H1 (cell line): ENCODE data around the gene C6orf62. TPM values are rescaled to one million over a fixed set of nuclear protein-coding genes. Genes with fewer than 3 reads are reported as not detected.

ENCODE experiments used
- CTCF ChIA-PET: fragments of 300-600 bp; sonication (Branson Sonifier 250); formaldehyde crosslinking; loops from one replicate; lab custom pipeline; 2021; ENCODE audit not compliant: partially characterized antibody; lab: Charles Lee
- POLR2A ChIA-PET: fragments of 300-600 bp; sonication (Branson Sonifier 250); formaldehyde crosslinking; loops from one replicate; lab custom pipeline; 2021; ENCODE audit warnings: inconsistent platforms; ENCODE audit not compliant: partially characterized antibody; lab: Charles Lee
- DNase-seq, 2 experiments: peaks; one replicate each; pipeline versions ENCODE4 v3.0.0 to v3.0.0-alpha.2; 2010 to 2022; ENCODE audit warnings: low spot score in 2 of 2, low read depth in 1 of 2, mixed read lengths in 1 of 2
- FAIRE-seq: peaks from 2 replicates; lab custom pipeline; 2011; peaks lifted over from hg19 to GRCh38; lab: Jason Lieb, UNC
- H2AFZ ChIP-seq: 2 replicates; pipeline ENCODE4 v1.8.1; 2012; ENCODE audit warnings: low read length, inconsistent platforms
- H2AK5ac ChIP-seq: 2 replicates; pipeline ENCODE4 v1.6.1; 2013; ENCODE audit warnings: low read depth, low read length
- H2BK120ac ChIP-seq: replicated peaks from 2 replicates; pipeline ENCODE3; 2013; ENCODE audit warnings: low read depth, low read length, inconsistent platforms
- H2BK12ac ChIP-seq: 2 replicates; pipeline ENCODE4 v1.6.1; 2013; ENCODE audit warnings: low read depth, low read length
- H2BK15ac ChIP-seq: 2 replicates; pipeline ENCODE4 v1.6.1; 2013; ENCODE audit warnings: low read length
- H2BK20ac ChIP-seq: 2 replicates; pipeline ENCODE4 v1.6.1; 2013; ENCODE audit warnings: low read length
- H2BK5ac ChIP-seq: 2 replicates; pipeline ENCODE4 v1.6.1; 2013; ENCODE audit warnings: low read depth, low read length
- H3K14ac ChIP-seq: 2 replicates; pipeline ENCODE4 v1.6.1; 2013; ENCODE audit warnings: inconsistent platforms; ENCODE audit not compliant: insufficient read length
- H3K18ac ChIP-seq: 2 replicates; pipeline ENCODE4 v1.6.1; 2013; ENCODE audit warnings: low read length; ENCODE audit errors: extremely low read depth
- H3K23ac ChIP-seq: 2 replicates; pipeline ENCODE4 v1.6.1; 2013; ENCODE audit warnings: inconsistent platforms; ENCODE audit not compliant: insufficient read length
- H3K23me2 ChIP-seq: 2 replicates; pipeline ENCODE4 v1.6.1; 2013; ENCODE audit warnings: low read depth, low read length
- H3K27ac ChIP-seq: 2 replicates; pipeline ENCODE4 v1.6.1; 2011; ENCODE audit warnings: low read depth, low read length, inconsistent platforms
- H3K27me3 ChIP-seq, 4 experiments: replicated peaks in 1 of 4; 1 replicate in 1 of 4; 2 replicates in 3 of 4; pipeline versions ENCODE4 v1.6.1 to v1.8.1; 2011 to 2013; ENCODE audit warnings: low read length in 3 of 4, mild to moderate bottlenecking in 3 of 4, inconsistent platforms in 2 of 4, mixed read lengths in 2 of 4, moderate library complexity in 1 of 4; ENCODE audit not compliant: control insufficient read depth in 3 of 4, insufficient read depth in 3 of 4; ENCODE audit errors: extremely low read depth in 1 of 4
- H3K36me3 ChIP-seq, 4 experiments: 2 replicates each; pipeline versions ENCODE4 v1.6.1 to v1.8.1; 2011 to 2013; ENCODE audit warnings: mild to moderate bottlenecking in 4 of 4, low read length in 3 of 4, moderate library complexity in 2 of 4, control low read depth in 1 of 4, inconsistent platforms in 1 of 4; ENCODE audit not compliant: insufficient read depth in 4 of 4, control insufficient read depth in 2 of 4
- H3K4ac ChIP-seq: replicated peaks from 2 replicates; pipeline ENCODE3; 2013; ENCODE audit warnings: low read length, low read depth, mixed read lengths, inconsistent platforms; ENCODE audit not compliant: insufficient read length
- H3K4me1 ChIP-seq, 4 experiments: replicated peaks in 1 of 4; 1 replicate in 1 of 4; 2 replicates in 3 of 4; pipeline versions ENCODE4 v1.6.1 to v1.8.1; 2011 to 2013; ENCODE audit warnings: low read length in 3 of 4, inconsistent platforms in 2 of 4, mixed read lengths in 1 of 4; ENCODE audit not compliant: insufficient read depth in 4 of 4, control insufficient read depth in 3 of 4
- H3K4me2 ChIP-seq, 2 experiments: 2 replicates each; pipeline versions ENCODE4 v1.6.1 to v1.8.1; 2011 to 2013; ENCODE audit warnings: low read depth in 2 of 2, low read length in 2 of 2, control low read depth in 1 of 2, inconsistent platforms in 1 of 2, mild to moderate bottlenecking in 1 of 2; ENCODE audit not compliant: insufficient read depth in 1 of 2
- H3K4me3 ChIP-seq, 4 experiments: fragments of 200-600, 300-600 bp in 1 of 4; sonication (generic), shearing (Covaris generic), sonication (Bioruptor Twin) in 1 of 4; 2 replicates each; pipeline versions ENCODE4 v1.5.1 to v1.8.1; 2011 to 2016; ENCODE audit warnings: low read length in 4 of 4, low read depth in 3 of 4, control low read depth in 2 of 4, inconsistent platforms in 2 of 4, mild to moderate bottlenecking in 2 of 4, mixed read lengths in 1 of 4, moderate library complexity in 1 of 4; ENCODE audit not compliant: insufficient read depth in 2 of 4; ENCODE audit errors: extremely low read depth in 1 of 4
- H3K56ac ChIP-seq: replicated peaks from 2 replicates; pipeline ENCODE3; 2013; ENCODE audit warnings: low read depth, mild to moderate bottlenecking, mixed read lengths, low read length, inconsistent platforms; ENCODE audit not compliant: insufficient read length
- H3K79me1 ChIP-seq: 2 replicates; pipeline ENCODE4 v1.6.1; 2013; ENCODE audit warnings: low read depth, low read length, control low read depth
- H3K79me2 ChIP-seq, 2 experiments: 2 replicates each; pipeline versions ENCODE4 v1.6.1 to v1.8.1; 2012 to 2013; ENCODE audit warnings: low read length in 2 of 2, mild to moderate bottlenecking in 2 of 2, inconsistent platforms in 1 of 2; ENCODE audit not compliant: insufficient read depth in 2 of 2, control insufficient read depth in 1 of 2
- H3K9ac ChIP-seq, 4 experiments: replicated peaks in 1 of 4; 1 replicate in 1 of 4; 2 replicates in 3 of 4; pipeline versions ENCODE4 v1.6.1 to v1.8.1; 2011 to 2013; ENCODE audit warnings: low read depth in 3 of 4, low read length in 3 of 4, control low read depth in 2 of 4, mild to moderate bottlenecking in 2 of 4, moderate library complexity in 2 of 4, inconsistent platforms in 1 of 4; ENCODE audit errors: extremely low read depth in 1 of 4
- H3K9me3 ChIP-seq, 2 experiments: 2 replicates each; pipeline versions ENCODE4 v1.6.1 to v1.8.1; 2012 to 2013; ENCODE audit warnings: mild to moderate bottlenecking in 2 of 2, moderate library complexity in 2 of 2, control low read depth in 1 of 2, inconsistent platforms in 1 of 2, low read depth in 1 of 2, low read length in 1 of 2, mixed read lengths in 1 of 2; ENCODE audit not compliant: insufficient read depth in 2 of 2
- H4K20me1 ChIP-seq, 2 experiments: replicated peaks in 1 of 2; 2 replicates each; pipeline versions ENCODE3 to v1.8.1; 2011 to 2013; ENCODE audit warnings: inconsistent platforms in 2 of 2, low read length in 2 of 2, mild to moderate bottlenecking in 1 of 2; ENCODE audit not compliant: insufficient read depth in 2 of 2, control insufficient read depth in 1 of 2
- H4K5ac ChIP-seq: 2 replicates; pipeline ENCODE4 v1.6.1; 2013; ENCODE audit warnings: low read length, low read depth, mixed read lengths, inconsistent platforms; ENCODE audit not compliant: insufficient read length
- H4K8ac ChIP-seq: 2 replicates; pipeline ENCODE4 v1.8.0; 2013; ENCODE audit warnings: mild to moderate bottlenecking, moderate library complexity, low read length, inconsistent platforms; ENCODE audit not compliant: insufficient read depth; ENCODE audit errors: extremely low read depth
- H4K91ac ChIP-seq: replicated peaks from 2 replicates; pipeline ENCODE3; 2013; ENCODE audit warnings: low read length, mixed read lengths, inconsistent platforms; ENCODE audit not compliant: insufficient read length
- BACH1 ChIP-seq: IDR thresholded peaks from 2 replicates; pipeline ENCODE4 v1.6.1; 2012; ENCODE audit warnings: low read length, improper control_type of control experiment
- KDM4A ChIP-seq: IDR thresholded peaks from one replicate; pipeline ENCODE4 v1.7.1; 2012; ENCODE audit warnings: low read depth, mild to moderate bottlenecking, moderate library complexity, low read length, inconsistent platforms; ENCODE audit not compliant: severe bottlenecking
- MAFK ChIP-seq: IDR thresholded peaks from 2 replicates; pipeline ENCODE4 v1.6.1; 2012; ENCODE audit warnings: low read depth, mild to moderate bottlenecking, improper control_type of control experiment, low read length
- POLR2AphosphoS5 ChIP-seq: IDR thresholded peaks from 2 replicates; pipeline ENCODE4 v1.6.1; 2011; ENCODE audit warnings: low read depth, low read length
- SP2 ChIP-seq: IDR thresholded peaks from 2 replicates; pipeline ENCODE4 v1.6.1; 2012; ENCODE audit warnings: mild to moderate bottlenecking, low read length, inconsistent platforms
- SP4 ChIP-seq: IDR thresholded peaks from 2 replicates; pipeline ENCODE4 v1.6.1; 2012; ENCODE audit warnings: low read length, inconsistent platforms
- TCF12 ChIP-seq: IDR thresholded peaks from 2 replicates; pipeline ENCODE4 v1.6.1; 2011; ENCODE audit warnings: low read depth, mild to moderate bottlenecking, low read length
- TEAD4 ChIP-seq: IDR thresholded peaks from 2 replicates; pipeline ENCODE4 v1.6.1; 2012; ENCODE audit warnings: low read depth, low read length, inconsistent platforms, mixed read lengths
- WGBS, 2 experiments: shearing (Covaris generic) in 1 of 2; methylation state at CpG; one replicate each; pipeline versions ENCODE4 v1.1.6 to v1.1.7; 2013 to 2015; ENCODE audit warnings: low lambda C conversion rate in 2 of 2, mixed read lengths in 2 of 2, inconsistent platforms in 1 of 2, low coverage in 1 of 2, missing lambda C conversion rate in 1 of 2; ENCODE audit not compliant: insufficient replicate concordance in 2 of 2, insufficient coverage in 1 of 2, insufficient read length in 1 of 2; ENCODE audit errors: extremely low coverage in 1 of 2, missing lambda C conversion rate in 1 of 2; 5-methylcytosine and 5-hydroxymethylcytosine counted together
- polyA plus RNA-seq, 7 experiments: library from polyadenylated mRNA; depleted of rRNA in 3 of 7; stranded (reverse) in 5 of 7; unstranded in 2 of 7; fragments of >200 nt in 5 of 7; fragments of 200-250 nt in 2 of 7; gene quantifications; 1 replicate in 5 of 7; 2 replicates in 1 of 7; 4 replicates in 1 of 7; pipeline versions ENCODE4 v1.2.1 to v1.2.3, GENCODE V29; 2011 to 2013; ENCODE audit warnings: missing spikeins in 2 of 7, mixed read lengths in 2 of 7
- total RNA-seq: library from RNA; stranded (reverse); fragmentation: NEBNext Ultra II Directional; extraction: Animal tissue kit (Norgen Biotek cat#: 25700); gene quantifications from 2 replicates; pipeline ENCODE4 v1.2.1, GENCODE V29; 2021
- TF ChIP-seq, protein P1 (sequence below): IDR thresholded peaks from 2 replicates; pipeline ENCODE4 v1.6.1; 2012; ENCODE audit warnings: inconsistent platforms

C6orf62 gene
- total and polyA plus RNA-seq, 2 of the 8 experiments (the other 6 are each of a cell fraction or from before 2014, with no cell fraction given), result 25.6 to 101 TPM

GRCh38 chr6:24696097-24696496 is 22.9 kb downstream of the C6orf62 start:
- no peak overlapping the region for H2BK15ac ChIP-seq
- H2AK5ac ChIP-seq, result no peak overlapping the region
- H4K91ac ChIP-seq, result no peak overlapping the region
- 84% methylated on average over 2 of the region's 2 CpGs; no CpG with 5 or more reads in 1 of the 2 experiments for WGBS, 2 experiments
- POLR2A ChIA-PET, result interaction anchor here (1.9 kb wide), 1 partner anchor 201 kb away, joined by 5 read pairs; the partner anchor contains the start of gene ALDH5A1
- H3K4me2 ChIP-seq, result no peak overlapping the region
- H3K23me2 ChIP-seq, result no peaks in the 10 kb centered on the region
- no peaks in the 10 kb centered on the region for H3K4me1 ChIP-seq
- no peaks in the 10 kb centered on the region for H3K9me3 ChIP-seq
- no peak overlapping the region for H4K8ac ChIP-seq
- peaks cover 0 to 19% (median 7%) of the 10 kb centered on the region in 4 experiments; a peak in 3 of 8 replicates for H3K36me3 ChIP-seq
- no peak overlapping the region for H2BK20ac ChIP-seq
- DNase-seq (no peak), FAIRE-seq (no peak)
- no peaks in the 10 kb centered on the region for H3K27me3 ChIP-seq
- H3K56ac ChIP-seq, result no peak overlapping the region
- H4K20me1 ChIP-seq, result no peaks in the 10 kb centered on the region
- H2BK5ac ChIP-seq, result no peak overlapping the region
- no peaks in the 10 kb centered on the region for H3K79me2 ChIP-seq
- H3K14ac ChIP-seq, result no peak overlapping the region
- H2BK120ac ChIP-seq, result no peak overlapping the region
- no peak overlapping the region for H4K5ac ChIP-seq
- no peak overlapping the region for H3K4me3 ChIP-seq
- no peak overlapping the region for H2BK12ac ChIP-seq
- no peaks in the 10 kb centered on the region for H3K79me1 ChIP-seq
- H3K23ac ChIP-seq, result no peak overlapping the region
- no peak overlapping the region for H3K9ac ChIP-seq
- no peak overlapping the region for H2AFZ ChIP-seq
- H3K27ac ChIP-seq, result no peak overlapping the region
- CTCF ChIA-PET, result interaction anchor here (0.7 to 2.1 kb wide), 8 partner anchors 10 to 174 kb away, joined by 3 to 9 read pairs (median 4); no protein-coding TSS in a partner anchor
- H3K18ac ChIP-seq, result no peak overlapping the region
- no peak overlapping the region for H3K4ac ChIP-seq
- TF ChIP-seq POLR2AphosphoS5 (no peak), TCF12 (no peak), BACH1 (no peak), MAFK (no peak), KDM4A (no peak), TEAD4 (no peak), SP2 (no peak), SP4 (no peak)
- TF ChIP-seq, protein P1, sequence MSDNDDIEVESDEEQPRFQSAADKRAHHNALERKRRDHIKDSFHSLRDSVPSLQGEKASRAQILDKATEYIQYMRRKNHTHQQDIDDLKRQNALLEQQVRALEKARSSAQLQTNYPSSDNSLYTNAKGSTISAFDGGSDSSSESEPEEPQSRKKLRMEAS, result no peak
